Renal cortical epithelial cell (primary cell): ENCODE measurements around the gene FABP6. TPM values are rescaled to one million over a fixed set of nuclear protein-coding genes. Genes with fewer than 3 reads are reported as not detected.
"Not testable (repeated sequence)": the region's sequence is repeated elsewhere in the genome, so short reads cannot be mapped to it uniquely, and the experiment has no call there.

Experiments
- DNase-seq: peaks from one replicate; pipeline ENCODE4 v3.0.0-alpha.2; 2011; ENCODE audit warnings: low read depth
- total RNA-seq: library from RNA; depleted of rRNA; stranded (reverse); fragments of >200 nt; gene quantifications from 2 replicates; pipeline ENCODE4 v1.2.3, GENCODE V29; 2014

FABP6 gene
- total RNA-seq, result not detected in 2 replicates

GRCh38 chr5:160229190-160229742, at the start of gene FABP6:
FABP6 (plus strand) TSS chr5:160229506; CDS start chr5:160229558, 52 bp downstream.
- DNase-seq, result no peak

GRCh38 chr5:160180931-160181330, 48.4 kb upstream of the FABP6 start:
- DNase-seq, result no peak

GRCh38 chr5:160181965-160182622, 47.2 kb upstream of the FABP6 start:
- peak; percentile 26 for DNase-seq

- peak; percentile 47 for DNase-seq
These were observed 46.2 kb upstream of the FABP6 start for GRCh38 chr5:160183075-160183474.

GRCh38 chr5:160185626-160186360, 43.5 kb upstream of the FABP6 start:
- no peak for DNase-seq

GRCh38 chr5:160186480-160186879, 42.8 kb upstream of the FABP6 start:
- no peak for DNase-seq

GRCh38 chr5:160187091-160187490, 42.2 kb upstream of the FABP6 start:
- no peak for DNase-seq

- peak; percentile 30 for DNase-seq
These were observed 40.9 kb upstream of the FABP6 start for GRCh38 chr5:160188141-160189015.

- DNase-seq, result no peak
These were observed 36.9 kb upstream of the FABP6 start for GRCh38 chr5:160192424-160192823.

- DNase-seq, result not testable (repeated sequence)
These were observed 36.2 kb upstream of the FABP6 start for GRCh38 chr5:160193076-160193475.

- DNase-seq, result not testable (repeated sequence)
These were observed 35.5 kb upstream of the FABP6 start for GRCh38 chr5:160193790-160194189.

GRCh38 chr5:160197341-160198144, 31.8 kb upstream of the FABP6 start:
- no peak for DNase-seq

GRCh38 chr5:160198146-160198545, 31.2 kb upstream of the FABP6 start:
- no peak for DNase-seq

GRCh38 chr5:160198841-160199409, 30.4 kb upstream of the FABP6 start:
- DNase-seq, result no peak

- DNase-seq, result no peak
These were observed 29.8 kb upstream of the FABP6 start for GRCh38 chr5:160199410-160199911.

- no peak for DNase-seq
These were observed 22.2 kb upstream of the FABP6 start for GRCh38 chr5:160207061-160207460.

- DNase-seq, result peak; percentile 52
These were observed 19.4 kb upstream of the FABP6 start for GRCh38 chr5:160209917-160210316.

- peak; percentile 12 for DNase-seq
These were observed 18.7 kb upstream of the FABP6 start for GRCh38 chr5:160210606-160211005.

GRCh38 chr5:160211352-160211751, 18.0 kb upstream of the FABP6 start:
- no peak for DNase-seq

- DNase-seq, result no peak
These were observed 15.8 kb upstream of the FABP6 start for GRCh38 chr5:160213537-160213936.

- DNase-seq, result no peak
These were observed 9.9 kb upstream of the FABP6 start for GRCh38 chr5:160219356-160219755.
